Cardiac septum (tissue), 1 donor: ENCODE results near the gene MAPK8IP3. TPM values are rescaled to one million over a fixed set of nuclear protein-coding genes. Genes with fewer than 3 reads are reported as not detected.
"Not testable (repeated sequence)": the region's sequence is repeated elsewhere in the genome, so short reads cannot be mapped to it uniquely, and the experiment has no call there.

Source experiments
- DNase-seq: peaks from one replicate; pipeline ENCODE4 v3.0.0-alpha.2; 2020; ENCODE audit warnings: low spot score
- intact Hi-C: fragments of 100-400 bp; cut with DNase I; formaldehyde crosslinking; loops from one replicate; pipeline ENCODE4 v1.14.0; 2022
- total RNA-seq: library from RNA; stranded (reverse); fragmentation: NEBNext Ultra II Directional; extraction: Animal tissue kit (Norgen Biotek cat#: 25700); gene quantifications from one replicate; pipeline ENCODE4 v1.2.1, GENCODE V29; 2021
- donor health status: DM: no; HTN: no; CAD: no.

The MAPK8IP3 gene
- total RNA-seq, 1 donor from 2014 or later = 71.4 TPM

GRCh38 chr16:1708083-1708767 lies 2.2 kb downstream of the MAPK8IP3 start:
- DNase-seq = no peak
- intact Hi-C loops = loop anchor here (5.0 kb wide), 1 partner anchor 64 kb away; the partner anchor contains the start of genes EME2, MRPS34 and NME3

- no peak for DNase-seq
- intact Hi-C loops = loop anchor here (5.0 kb wide), 1 partner anchor 64 kb away; the partner anchor contains the start of genes EME2, MRPS34 and NME3
Observed at GRCh38 chr16:1708768-1709180, 2.8 kb downstream of the MAPK8IP3 start.

DNA sequence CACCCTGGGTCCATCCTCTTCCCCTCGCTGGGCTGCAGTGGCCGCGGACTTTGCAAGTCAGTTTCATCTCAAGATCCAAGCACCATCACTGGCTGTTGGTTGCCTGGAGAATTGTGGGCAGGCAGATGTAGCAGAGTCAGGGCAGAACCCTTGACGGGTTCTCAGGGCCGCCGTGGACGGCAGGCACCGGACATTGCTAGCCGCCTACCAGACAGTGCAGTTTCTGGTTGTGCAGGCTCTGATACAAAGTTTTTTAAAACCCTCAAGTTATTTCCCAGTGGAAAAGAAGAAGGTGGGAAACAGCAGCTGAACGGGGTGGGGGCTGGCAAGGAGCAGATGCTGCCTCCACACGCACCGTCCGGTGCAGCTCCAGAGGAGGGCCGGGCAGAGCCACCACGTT lies 3.4 kb downstream of the MAPK8IP3 start:
- intact Hi-C loops = loop anchor here (5.0 kb wide), 1 partner anchor 63 kb away; the partner anchor contains the start of genes EME2, MRPS34 and NME3
- no peak for DNase-seq

GRCh38 chr16:1710811-1711507 lies 5.0 kb downstream of the MAPK8IP3 start:
- intact Hi-C loops = no loop called here
- DNase-seq = no peak

DNA sequence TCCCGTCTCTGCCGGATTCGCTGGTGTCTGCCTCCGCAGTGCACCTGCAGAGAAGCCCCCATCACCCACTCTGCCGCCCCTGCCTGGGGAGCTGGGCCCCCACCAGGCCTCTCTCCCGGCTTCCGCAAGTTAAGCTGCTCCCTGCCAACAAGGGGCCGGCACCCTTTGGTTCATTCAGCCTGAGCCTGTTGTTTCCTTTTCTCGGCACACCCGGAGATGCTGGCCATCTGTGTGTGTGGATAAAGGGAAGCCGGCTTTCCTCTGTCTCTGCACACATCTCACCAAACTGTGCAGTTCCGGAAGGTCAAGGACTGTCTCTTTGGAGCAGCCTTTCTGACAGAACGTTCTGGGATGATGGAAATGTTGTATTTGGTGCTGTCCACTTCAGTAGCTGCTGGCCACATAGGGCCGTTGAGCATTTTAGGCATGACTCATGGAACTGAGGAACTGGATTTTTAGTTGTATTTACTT lies 6.8 kb downstream of the MAPK8IP3 start:
- DNase-seq = no peak
- intact Hi-C loops = no loop called here

GRCh38 chr16:1713331-1713730 lies 7.3 kb downstream of the MAPK8IP3 start:
- no peak for DNase-seq
- intact Hi-C loops = no loop called here

DNA sequence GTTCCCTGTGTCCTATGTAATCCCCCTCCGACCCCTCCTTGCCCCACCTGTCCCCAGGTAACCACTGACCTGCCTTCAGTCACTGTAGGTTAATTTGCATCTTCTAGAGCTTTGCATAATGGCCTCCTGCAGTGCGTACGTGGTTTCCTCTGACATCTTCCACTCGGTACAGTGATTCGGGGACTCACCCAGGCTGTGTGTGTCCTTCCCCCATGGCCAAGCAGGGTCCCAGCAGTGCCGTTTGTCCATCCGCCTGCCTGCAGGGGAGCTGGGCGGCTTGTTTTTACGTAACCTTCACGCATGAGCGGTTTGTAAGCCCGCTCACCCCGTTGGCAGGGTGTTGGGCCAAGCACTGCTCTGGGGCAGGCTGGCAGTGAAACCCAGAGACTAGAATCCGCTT lies 7.9 kb downstream of the MAPK8IP3 start:
- DNase-seq = no peak
- intact Hi-C loops = no loop called here

- no peak for DNase-seq
- intact Hi-C loops = no loop called here
Observed at GRCh38 chr16:1715220-1715619, 9.2 kb downstream of the MAPK8IP3 start.

DNA sequence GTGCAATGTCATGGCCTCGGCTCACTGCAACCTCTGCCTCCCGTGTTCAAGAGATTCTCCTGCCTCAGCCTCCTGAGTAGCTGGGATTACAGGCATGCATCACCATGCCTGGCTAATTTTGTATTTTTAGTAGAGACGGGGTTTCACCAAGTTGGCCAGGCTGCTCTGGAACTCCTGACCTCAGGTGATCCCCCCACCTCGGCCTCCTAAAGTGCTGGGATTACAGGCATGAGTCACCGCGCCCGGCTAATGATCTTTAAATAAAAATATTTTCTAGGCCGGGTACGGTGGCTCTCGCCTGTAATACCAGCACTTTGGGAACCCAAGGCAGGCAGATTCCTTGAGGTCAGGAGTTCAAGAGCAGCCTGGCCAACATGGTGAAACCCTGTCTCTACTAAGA lies 12.2 kb downstream of the MAPK8IP3 start:
- intact Hi-C loops = not testable (repeated sequence)

DNA sequence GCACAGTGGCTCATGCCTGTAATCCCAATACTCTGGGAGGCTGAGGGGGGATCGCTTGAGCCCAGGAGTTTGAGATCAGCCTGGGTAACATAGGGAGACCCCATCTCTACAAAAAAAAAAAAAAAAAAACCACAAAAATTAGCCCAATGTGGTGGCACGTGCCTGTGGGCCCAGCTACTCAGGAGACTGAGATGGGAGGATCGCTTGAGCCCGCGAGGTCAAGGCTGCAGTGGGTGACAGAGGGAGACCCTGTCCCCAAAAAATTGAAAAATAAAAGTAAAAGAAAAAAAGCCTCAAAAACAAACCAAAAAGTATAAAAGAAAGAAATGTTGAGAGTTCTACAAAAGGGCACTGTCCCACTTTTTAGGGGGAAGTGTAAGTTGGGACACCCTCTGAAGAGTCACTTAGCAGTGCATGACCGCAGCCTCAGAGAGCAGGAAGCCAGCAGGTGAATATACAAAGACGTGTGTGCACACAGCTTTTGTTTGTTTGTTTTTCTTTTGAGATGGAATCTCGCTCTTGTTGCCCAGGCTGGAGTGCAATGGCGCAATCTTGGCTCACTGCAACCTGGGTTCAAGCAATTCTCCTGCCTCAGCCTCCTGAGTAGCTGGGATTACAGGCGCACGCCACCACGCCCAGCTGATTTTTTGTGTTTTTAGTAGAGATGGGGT lies 13.7 kb downstream of the MAPK8IP3 start:
- DNase-seq, intact Hi-C loops: not testable (repeated sequence)

More for the DNA sequence above, 12.2 kb downstream of the MAPK8IP3 start:
- DNase-seq = not testable (repeated sequence)

DNA sequence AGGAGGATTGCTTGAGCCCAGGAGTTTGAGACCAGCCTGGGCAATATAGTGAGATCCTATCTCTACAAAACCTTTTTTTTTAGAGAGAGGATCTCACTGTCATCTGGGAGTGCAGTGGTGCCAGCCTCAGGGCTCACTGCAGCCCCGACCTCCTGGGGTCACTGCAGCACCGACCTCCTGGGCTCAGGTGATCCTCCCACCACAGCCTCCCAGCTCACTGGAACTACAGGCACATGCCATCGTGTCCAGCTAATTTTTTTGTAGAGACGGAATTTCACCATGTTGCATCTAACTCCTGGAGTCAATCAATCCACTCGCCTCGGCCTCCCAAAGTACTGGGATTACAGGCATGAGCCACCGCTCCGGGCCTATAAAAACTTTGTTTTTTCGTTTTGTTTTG lies 15.4 kb downstream of the MAPK8IP3 start:
- DNase-seq = no peak
- intact Hi-C loops = no loop called here

- intact Hi-C loops = no loop called here
- no peak for DNase-seq
Observed at GRCh38 chr16:1723450-1724147, 17.6 kb downstream of the MAPK8IP3 start.

- no peak for DNase-seq
- intact Hi-C loops = no loop called here
Observed at GRCh38 chr16:1724491-1724890, 18.5 kb downstream of the MAPK8IP3 start.

- intact Hi-C loops = no loop called here
- no peak for DNase-seq
Observed at GRCh38 chr16:1726661-1727502, 20.9 kb downstream of the MAPK8IP3 start.

GRCh38 chr16:1727651-1728624 lies 21.9 kb downstream of the MAPK8IP3 start:
- intact Hi-C loops = no loop called here
- DNase-seq = no peak

DNA sequence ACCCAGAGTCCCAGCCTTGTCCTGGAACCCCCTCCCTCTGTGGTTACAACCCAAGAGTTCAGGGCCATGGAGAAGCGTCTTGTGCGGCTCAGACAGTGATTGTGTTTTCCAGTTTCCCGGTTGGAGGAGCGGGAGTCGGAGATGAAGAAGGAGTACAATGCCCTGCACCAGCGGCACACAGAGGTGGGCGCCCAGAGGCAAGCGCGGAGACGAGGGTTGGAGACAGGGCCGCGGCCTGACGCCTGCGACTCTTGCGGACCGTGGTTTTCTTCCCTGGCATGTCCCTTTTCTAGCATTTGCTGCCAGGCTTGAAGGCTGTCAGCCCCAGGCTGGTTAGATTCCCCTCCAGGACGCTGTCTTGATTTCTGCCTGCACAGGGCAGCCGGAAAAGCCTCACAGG lies 23.0 kb downstream of the MAPK8IP3 start:
- intact Hi-C loops = no loop called here
- no peak for DNase-seq

- intact Hi-C loops = no loop called here
- no peak for DNase-seq
Observed at GRCh38 chr16:1729445-1729844, 23.4 kb downstream of the MAPK8IP3 start.

GRCh38 chr16:1731073-1731472 lies 25.1 kb downstream of the MAPK8IP3 start:
- intact Hi-C loops = no loop called here
- DNase-seq = no peak
